IPS-18c (cell line): ENCODE results near the gene MAN1B1.

ENCODE experiments used
- H3K4me3 ChIP-seq: 2 replicates; pipeline ENCODE4 v1.7.0; 2013; ENCODE audit warnings: low read depth, mild to moderate bottlenecking, low read length, moderate library complexity; ENCODE audit not compliant: insufficient read depth
- H3K9me3 ChIP-seq: one replicate; pipeline ENCODE4 v1.6.1; 2013; ENCODE audit warnings: mild to moderate bottlenecking, low read length, moderate library complexity; ENCODE audit not compliant: control insufficient read depth, insufficient read depth

Gene MAN1B1

DNA sequence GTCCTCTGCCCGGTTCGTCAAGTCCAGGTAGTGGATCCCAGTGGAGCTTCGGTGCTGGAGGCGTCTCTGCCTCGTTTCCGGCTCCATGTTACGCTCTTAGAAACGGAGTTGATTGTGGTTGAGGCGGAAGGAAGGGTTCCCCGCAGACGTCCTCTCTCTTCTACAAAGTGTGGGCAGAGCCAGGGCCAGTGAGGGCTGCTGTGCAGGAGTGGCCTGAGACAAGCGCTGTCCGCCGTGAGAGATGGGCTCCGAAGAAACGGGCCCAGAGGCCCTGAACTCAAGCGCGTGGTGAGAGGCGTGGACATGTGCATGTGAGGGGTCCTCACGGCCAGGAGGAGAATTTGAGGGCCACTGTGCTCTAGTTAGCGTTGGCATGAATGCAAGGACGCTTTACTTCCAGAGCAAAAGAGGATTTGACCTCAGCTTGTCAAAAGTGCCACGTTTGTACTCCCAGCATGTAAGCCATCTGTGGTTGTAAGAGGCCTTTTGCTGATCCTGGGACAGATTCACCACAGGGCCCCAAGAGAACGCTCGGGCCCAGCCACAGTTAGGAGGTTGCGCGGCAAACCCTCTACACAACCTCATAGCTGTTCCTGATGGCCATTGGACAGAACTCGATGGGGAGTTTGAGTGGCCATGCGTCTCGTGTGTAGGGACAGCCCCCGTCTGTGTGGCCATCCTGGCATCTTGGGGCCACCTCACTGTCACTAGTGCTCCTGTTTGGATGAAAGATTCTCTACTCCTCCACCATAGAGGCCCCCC, 10.2 kb downstream of the MAN1B1 start:
- H3K9me3 ChIP-seq, result peaks cover 2% of the 10 kb centered on the region
- no peak overlapping the region for H3K4me3 ChIP-seq

DNA sequence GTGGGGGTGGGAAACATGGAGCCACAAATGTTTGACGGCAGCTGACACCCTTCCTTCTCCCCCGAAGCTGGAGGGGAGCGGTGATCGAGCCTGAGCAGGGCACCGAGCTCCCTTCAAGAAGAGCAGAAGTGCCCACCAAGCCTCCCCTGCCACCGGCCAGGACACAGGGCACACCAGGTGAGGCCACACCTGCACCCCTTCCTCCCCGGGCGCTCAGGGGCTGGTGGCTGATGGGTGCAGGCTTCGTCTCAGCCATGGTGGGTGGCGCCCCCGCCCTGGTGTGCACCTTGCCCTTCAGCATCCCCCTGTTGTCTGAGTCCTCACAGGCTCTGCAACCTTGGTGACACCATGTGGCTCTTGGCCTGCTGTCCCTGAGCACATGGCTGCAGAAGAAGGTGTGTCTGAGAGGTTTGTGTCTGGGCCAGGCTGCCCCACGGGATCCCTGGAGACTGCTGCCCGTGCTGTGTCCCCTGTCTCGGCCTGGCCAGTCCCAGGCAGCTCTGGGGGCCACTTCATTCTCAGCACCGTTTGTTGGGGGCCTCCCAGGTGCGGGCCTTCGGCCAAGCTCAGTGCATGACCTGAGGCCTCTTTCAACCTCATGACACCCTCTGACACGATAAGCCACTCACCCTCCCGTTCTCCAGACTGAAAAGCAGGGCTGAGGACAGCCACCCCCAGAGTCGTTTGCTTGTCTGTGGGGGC, 11.1 kb downstream of the MAN1B1 start:
- Histone ChIP-seq H3K9me3 (peaks cover 8% of the 10 kb centered on the region), H3K4me3 (no peak overlapping the region)

DNA sequence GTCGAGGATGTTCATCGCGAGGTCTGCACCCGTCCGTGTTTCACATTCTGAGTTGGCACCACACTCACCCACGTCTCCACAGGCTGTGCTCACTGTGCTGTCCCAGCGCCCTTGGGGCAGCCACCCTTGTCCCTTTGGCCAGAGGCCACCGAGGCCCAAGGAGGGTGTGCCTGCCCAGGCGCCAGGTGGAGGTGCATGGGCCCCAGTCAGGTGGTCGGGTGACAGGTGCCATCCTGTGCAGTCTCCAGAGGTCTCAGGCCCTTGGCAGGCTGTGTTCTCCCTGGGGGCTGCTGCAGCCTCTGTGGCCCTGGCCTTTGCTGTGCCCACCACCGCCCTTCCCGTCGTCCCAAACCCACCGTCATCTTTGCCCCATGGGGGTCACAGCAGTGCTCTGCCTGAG, 12.4 kb downstream of the MAN1B1 start:
- H3K9me3 ChIP-seq, result peaks cover 9% of the 10 kb centered on the region
- H3K4me3 ChIP-seq, result no peak overlapping the region

DNA sequence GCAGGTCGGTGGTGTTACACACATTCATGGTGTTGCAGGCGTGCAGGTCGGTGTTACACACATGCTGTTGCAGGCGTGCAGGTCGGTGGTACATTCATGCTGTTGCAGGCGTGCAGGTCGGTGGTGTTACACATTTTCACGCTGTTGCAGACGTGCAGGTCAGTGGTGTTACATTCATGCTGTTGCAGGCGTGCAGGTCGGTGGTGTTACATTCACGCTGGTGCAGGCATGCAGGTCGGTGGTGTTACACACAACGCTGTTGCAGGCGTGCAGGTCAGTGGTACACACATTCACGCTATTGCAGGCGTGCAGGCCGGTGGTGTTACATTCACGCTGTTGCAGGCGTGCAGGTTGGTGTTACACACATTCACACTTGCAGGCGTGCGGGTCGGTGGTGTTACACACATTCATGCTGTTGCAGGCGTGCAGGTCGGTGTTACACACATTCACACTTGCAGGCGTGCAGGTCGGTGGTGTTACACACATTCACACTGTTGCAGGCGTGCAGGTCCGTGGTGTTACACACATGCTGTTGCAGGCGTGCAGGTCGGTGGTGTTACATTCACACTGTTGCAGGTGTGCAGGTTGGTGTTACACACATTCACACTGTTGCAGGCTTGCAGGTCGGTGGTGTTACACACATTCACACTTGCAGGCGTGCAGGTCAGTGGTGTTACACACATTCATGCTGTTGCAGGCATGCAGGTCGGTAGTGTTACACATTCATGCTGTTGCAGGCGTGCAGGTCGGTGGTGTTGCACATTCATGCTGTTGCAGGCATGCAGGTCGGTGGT, 16.6 kb downstream of the MAN1B1 start:
- H3K4me3 ChIP-seq, result no peak overlapping the region

DNA sequence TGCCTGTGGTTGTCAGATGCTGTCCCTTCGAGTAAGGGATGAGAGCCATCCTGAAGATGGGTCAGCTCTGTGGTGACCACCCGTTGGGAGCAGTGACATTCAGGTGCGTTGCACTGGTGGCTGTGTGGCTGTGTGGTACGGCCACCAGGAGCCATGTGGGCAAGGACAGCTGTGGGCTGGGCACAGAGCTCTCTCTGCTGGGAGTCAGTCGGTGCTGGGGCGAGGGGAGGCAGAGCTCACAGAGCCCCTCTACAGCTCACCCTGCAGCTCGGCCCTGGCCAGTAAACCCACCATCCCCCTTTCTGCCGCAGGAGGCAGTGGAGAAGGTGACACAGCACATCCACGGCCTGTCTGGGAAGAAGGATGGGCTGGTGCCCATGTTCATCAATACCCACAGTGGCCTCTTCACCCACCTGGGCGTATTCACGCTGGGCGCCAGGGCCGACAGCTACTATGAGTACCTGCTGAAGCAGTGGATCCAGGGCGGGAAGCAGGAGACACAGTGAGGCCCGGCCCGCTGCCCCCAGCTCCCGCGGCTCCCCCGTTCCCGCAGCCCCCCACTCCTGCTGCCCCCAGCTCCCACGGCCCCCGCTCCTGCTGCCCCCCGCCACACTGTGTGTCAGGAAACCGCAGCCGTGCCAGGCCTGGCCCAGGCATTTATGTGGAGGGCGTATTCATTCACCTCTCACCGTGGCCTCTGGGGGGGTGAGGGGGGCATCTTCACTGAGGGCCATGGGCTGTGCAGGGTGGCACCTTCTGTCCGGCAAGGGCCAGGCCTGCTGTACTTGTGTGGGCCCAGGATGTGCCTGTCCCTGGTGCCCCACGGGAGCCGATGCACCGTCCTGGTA, 19.3 kb downstream of the MAN1B1 start:
- H3K4me3 ChIP-seq, result no peak overlapping the region
- H3K9me3 ChIP-seq, result peaks cover 7% of the 10 kb centered on the region

More for the DNA sequence above, 16.6 kb downstream of the MAN1B1 start:
- peaks cover 7% of the 10 kb centered on the region for H3K9me3 ChIP-seq

DNA sequence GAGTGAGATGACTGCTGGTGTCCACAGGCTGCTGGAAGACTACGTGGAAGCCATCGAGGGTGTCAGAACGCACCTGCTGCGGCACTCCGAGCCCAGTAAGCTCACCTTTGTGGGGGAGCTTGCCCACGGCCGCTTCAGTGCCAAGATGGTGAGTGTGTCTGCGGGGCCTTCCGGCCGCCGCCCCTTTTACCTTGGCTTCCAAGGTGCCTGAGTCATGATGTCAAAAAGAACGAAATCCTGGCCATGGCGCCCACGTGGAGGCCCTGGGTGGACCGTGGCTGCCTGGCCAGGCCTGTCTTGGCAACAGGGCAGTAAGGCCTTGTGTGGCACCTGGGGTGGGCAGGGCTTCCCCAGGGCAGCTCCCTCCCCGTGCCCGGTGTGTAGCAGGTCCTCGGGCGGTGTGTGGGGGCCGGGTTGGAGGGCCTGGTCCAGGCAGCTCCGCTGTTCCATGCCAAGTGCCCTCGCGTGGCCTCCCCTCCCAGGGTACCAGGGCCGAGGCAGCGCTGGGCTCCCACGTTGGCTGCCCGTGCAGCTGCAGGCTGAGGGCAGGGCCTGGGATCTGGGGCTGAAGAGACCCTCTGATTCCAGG, 20.0 kb downstream of the MAN1B1 start:
- H3K4me3 ChIP-seq, result no peak overlapping the region

GRCh38 chr9:137107312-137107921, 20.6 kb downstream of the MAN1B1 start:
- no peak overlapping the region for H3K4me3 ChIP-seq
- H3K9me3 ChIP-seq, result peaks cover 6% of the 10 kb centered on the region

More for the DNA sequence above, 20.0 kb downstream of the MAN1B1 start:
- peaks cover 7% of the 10 kb centered on the region for H3K9me3 ChIP-seq

- H3K9me3 ChIP-seq, result peaks cover under 1% of the 10 kb centered on the region
Observed at GRCh38 chr9:137107982-137108381, 21.2 kb downstream of the MAN1B1 start.

GRCh38 chr9:137108608-137109249, 21.9 kb downstream of the MAN1B1 start:
- Histone ChIP-seq H3K4me3 (no peak overlapping the region), H3K9me3 (no peaks in the 10 kb centered on the region)

More at GRCh38 chr9:137107982-137108381, 21.2 kb downstream of the MAN1B1 start:
- H3K4me3 ChIP-seq, result no peak overlapping the region

- no peak overlapping the region for H3K4me3 ChIP-seq
- no peaks in the 10 kb centered on the region for H3K9me3 ChIP-seq
Observed at GRCh38 chr9:137109250-137110146, 22.7 kb downstream of the MAN1B1 start.

DNA sequence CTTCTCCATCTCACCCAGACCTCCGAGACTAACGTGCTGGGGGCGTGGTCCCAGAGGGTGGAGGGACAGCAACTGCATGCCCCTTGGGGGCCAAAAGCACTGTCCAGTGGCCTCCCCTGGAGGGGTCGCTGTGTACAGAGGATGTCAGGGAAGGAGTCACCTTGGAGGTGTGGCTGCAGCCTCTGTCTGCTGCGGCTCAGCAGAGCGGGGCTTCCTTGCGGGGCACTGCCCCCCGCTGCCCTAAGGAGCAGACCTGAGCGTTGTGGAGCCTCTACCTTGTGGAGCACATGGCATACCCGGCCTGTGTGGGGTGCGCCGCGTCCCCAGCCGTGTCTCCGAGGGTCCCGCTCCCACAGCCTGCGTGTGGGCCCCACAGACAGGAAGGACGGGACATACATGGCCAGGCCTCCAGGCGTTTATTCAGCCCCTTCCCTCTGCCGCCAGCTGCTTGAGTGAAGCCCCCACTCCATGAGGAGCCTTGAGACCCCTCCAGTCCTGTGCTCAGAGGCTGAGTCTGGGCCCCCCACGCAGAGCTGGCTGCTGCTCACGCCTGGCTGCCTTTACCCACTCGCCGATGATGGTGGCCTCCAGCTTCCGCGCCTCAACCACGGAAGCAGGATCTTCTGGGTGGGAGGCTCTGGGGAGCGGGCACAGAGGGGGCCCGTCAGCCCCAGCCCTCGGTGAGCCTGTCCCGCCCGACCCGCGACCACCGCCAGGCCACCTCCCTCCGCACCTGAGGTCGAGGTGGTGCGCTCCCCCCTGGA, 23.5 kb downstream of the MAN1B1 start:
- H3K9me3 ChIP-seq, result no peaks in the 10 kb centered on the region

DNA sequence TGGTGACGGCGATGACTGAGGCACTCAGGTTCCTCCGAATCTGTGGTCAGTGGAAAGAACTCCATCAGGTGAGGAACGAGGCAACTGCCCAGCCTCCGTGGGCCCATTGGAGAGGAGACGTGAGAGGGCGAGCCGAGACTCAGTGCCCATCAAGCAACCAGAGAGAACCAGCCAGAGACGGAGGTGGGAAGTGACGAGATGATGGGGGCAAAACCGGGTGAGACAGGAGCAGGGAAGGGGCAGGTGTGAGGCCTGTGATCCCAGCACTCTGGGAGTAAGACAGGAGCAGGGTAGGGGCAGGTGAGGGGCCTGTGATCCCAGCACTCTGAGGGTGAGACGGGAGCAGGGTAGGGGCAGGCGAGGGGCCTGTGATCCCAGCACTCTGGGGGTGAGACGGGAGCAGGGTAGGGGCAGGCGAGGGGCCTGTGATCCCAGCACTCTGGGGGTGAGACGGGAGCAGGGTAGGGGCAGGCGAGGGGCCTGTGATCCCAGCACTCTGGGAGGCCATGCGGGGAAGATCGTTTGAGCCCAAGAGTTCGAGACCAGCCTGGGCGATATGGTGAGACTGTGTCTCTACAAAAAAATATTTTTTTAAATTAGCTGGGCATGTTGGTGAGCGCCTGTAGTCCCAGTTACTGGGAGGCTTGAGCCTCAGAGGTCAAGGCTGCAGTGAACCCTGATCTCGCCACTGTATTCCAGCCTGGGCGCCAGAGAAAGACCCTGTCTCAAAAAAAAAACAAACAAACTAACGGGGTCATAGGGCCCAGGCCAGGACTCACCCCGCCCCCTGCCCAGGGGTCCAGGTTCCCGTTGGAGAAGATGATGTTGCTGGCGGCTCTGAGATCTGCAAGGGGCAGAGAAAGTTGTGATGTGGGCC, 24.4 kb downstream of the MAN1B1 start:
- Histone ChIP-seq H3K9me3 (no peaks in the 10 kb centered on the region), H3K4me3 (no peak overlapping the region)

More for the DNA sequence above, 23.5 kb downstream of the MAN1B1 start:
- no peak overlapping the region for H3K4me3 ChIP-seq

DNA sequence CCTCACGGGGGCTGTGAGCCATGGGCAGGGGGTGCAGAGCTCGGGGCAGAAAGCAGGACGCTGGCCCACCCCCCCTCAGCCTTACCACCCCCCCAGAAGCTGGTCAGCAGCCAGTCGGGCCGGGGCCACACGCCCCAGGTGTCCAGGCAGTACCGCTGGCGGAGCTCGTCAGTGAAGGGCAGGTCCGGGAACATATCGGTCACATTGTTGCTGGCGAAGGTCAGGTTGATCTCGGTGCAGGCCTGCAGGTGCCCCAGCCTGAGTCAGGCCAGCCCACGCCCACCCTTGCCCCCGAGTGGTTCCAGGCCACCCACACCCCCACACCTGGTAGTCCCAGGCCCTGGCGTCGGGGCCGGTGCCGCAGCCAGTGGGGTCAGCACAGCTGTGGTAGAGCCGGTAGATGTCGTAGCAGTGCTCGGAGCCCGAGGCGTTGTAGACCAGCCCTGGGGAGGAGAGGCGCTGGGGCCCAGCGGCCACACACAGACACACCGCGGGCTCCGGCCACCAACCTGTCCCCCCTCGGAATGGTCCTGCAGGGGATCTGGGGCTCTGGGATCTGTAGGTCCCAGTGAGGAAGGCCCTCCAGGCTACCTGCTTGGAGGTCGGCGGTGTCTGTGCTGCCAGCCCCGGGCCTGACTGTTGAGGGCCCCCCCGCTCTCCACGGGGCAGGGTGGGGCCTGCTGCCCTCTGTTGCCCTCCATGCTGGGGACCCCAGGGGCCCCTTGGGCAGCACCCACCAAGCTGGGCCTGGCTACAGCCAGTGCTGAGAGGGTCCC, 25.2 kb downstream of the MAN1B1 start:
- Histone ChIP-seq H3K4me3 (no peak overlapping the region), H3K9me3 (no peaks in the 10 kb centered on the region)
